Adrenal gland (tissue), 12 donors: ENCODE data around the gene PPARGC1A. TPM values are rescaled to one million over a fixed set of nuclear protein-coding genes. Genes with fewer than 3 reads are reported as not detected.

Experiments used
- DNase-seq, 7 donors: peaks; one replicate each; pipeline ENCODE4 v3.0.0-alpha.2; 2019 to 2020
- H3K27ac ChIP-seq, 5 donors: fragments of 200-600 bp; sonication (generic) in 4 of 5; 1 replicate in 3 of 5; 2 replicates in 2 of 5; pipeline versions ENCODE4 v1.5.1 to v1.8.0; 2016 to 2020; ENCODE audit warnings: mild to moderate bottlenecking in 1 of 5
- H3K27me3 ChIP-seq: fragments of 200-600 bp; 2 replicates; pipeline ENCODE4 v1.8.0; 2021
- H3K36me3 ChIP-seq, 2 donors: fragments of 200-600 bp; replicated peaks in 1 of 2; 1 replicate in 1 of 2; 2 replicates in 1 of 2; pipeline versions ENCODE4 v1.5.1 to v1.8.0; 2018 to 2022
- H3K4me1 ChIP-seq, 2 donors: fragments of 200-600 bp; replicated peaks in 1 of 2; 1 replicate in 1 of 2; 2 replicates in 1 of 2; pipeline versions ENCODE4 v1.5.1 to v1.8.0; 2018 to 2021
- H3K4me3 ChIP-seq, 4 donors: fragments of 200-600 bp; sonication (generic) in 3 of 4; one replicate each; pipeline ENCODE4 v1.5.1; 2016 to 2018
- H3K9me3 ChIP-seq, 3 donors: fragments of 200-600 bp; sonication (generic) in 1 of 3; replicated peaks in 1 of 3; 1 replicate in 2 of 3; 2 replicates in 1 of 3; pipeline versions ENCODE4 v1.5.1 to v1.8.0; 2016 to 2021
- CTCF ChIP-seq, 6 experiments: fragments of 450-650 bp in 4 of 6; fragments of 200-600 bp in 2 of 6; sonication (generic) in 1 of 6; IDR thresholded peaks; 1 replicate in 5 of 6; 2 replicates in 1 of 6; pipeline versions ENCODE4 v1.5.1 to v1.8.0; 2016 to 2021; ENCODE audit warnings: antibody characterized with exemption in 6 of 6, mild to moderate bottlenecking in 2 of 6, moderate library complexity in 1 of 6
- POLR2A ChIP-seq, 2 donors: fragments of 450-650 bp; IDR thresholded peaks; one replicate each; pipeline ENCODE4 v1.6.1; 2017; ENCODE audit warnings: antibody characterized with exemption in 2 of 2, mild to moderate bottlenecking in 2 of 2, moderate library complexity in 1 of 2
- WGBS, 4 donors: extraction: QIAGEN DNeasy Blood & Tissue Kit in 2 of 4; methylation state at CpG; one replicate each; pipeline versions ENCODE4 v1.1.5 to v1.1.7; 2013 to 2017; 5-methylcytosine and 5-hydroxymethylcytosine counted together
- intact Hi-C, 2 donors: fragments of 100-400 bp; cut with DNase I; formaldehyde crosslinking; loops; one replicate each; pipeline versions ENCODE4 v1.14.1 to v1.15.0; 2022 to 2023
- polyA plus RNA-seq, 3 donors: library from polyadenylated mRNA; stranded (reverse); fragments of 200-250 nt in 2 of 3; fragments of 350-450 nt in 1 of 3; fragmentation: Illumina TruSeq in 1 of 3; extraction: RNeasy Lipid Tissue Mini Kit (QIAGEN cat#74804) in 1 of 3; gene quantifications; one replicate each; pipeline ENCODE4 v1.2.3, GENCODE V29; 2013 to 2014
- total RNA-seq, 9 donors: library from RNA; depleted of rRNA in 4 of 9; stranded (reverse); fragments of >200 nt in 4 of 9; fragments of 120-200 nt in 1 of 9; fragmentation: NEBNext Ultra II Directional in 1 of 9; extraction: Animal tissue kit (Norgen Biotek cat#: 25700) in 1 of 9; gene quantifications; one replicate each; pipeline versions ENCODE4 v1.1.0 to v1.2.4, GENCODE V29; 2013 to 2023
- donor health status: healthy with polysubstance abuse.
- donor health status: Bipolar disorder and iron deficiency.
- donor health status: DM: yes; HTN: yes; CAD: no.
- donor health status: DM: no; HTN: no; CAD: no.
- donor health status: DM: no; HTN: no; CAD: no.
- donor health status: DM: yes; HTN: yes; CAD: no.

The PPARGC1A gene
- total and polyA plus RNA-seq, 12 donors = 1.6 to 14.3 (median 5.5) TPM

GRCh38 chr4:23887989-23888388 lies 1.9 kb downstream of the PPARGC1A start:
- intact Hi-C loops = no loop called here
- H3K4me1 ChIP-seq = peaks cover 0 to 23% of the 10 kb centered on the region in 2 donors
- DNase-seq = peak in 4 of 7 donors; percentile 18 to 66 (median 34)

GRCh38 chr4:23887173-23887572 lies 2.7 kb downstream of the PPARGC1A start:
- H3K27ac ChIP-seq = peak overlapping the region in 2 of 5 donors; percentile 81 to 85
- TF ChIP-seq POLR2A (IDR thresholded peaks at IDR 0.05) = no peak
- no peak for TF ChIP-seq CTCF (IDR thresholded peaks at IDR 0.05)
- 76 to 90% (median 83%) methylated on average over 3 of the region's 3 CpGs for WGBS, 4 donors
- no peaks in the 10 kb centered on the region for H3K27me3 ChIP-seq
- intact Hi-C loops = no loop called here
- H3K4me1 ChIP-seq = peaks cover 0 to 23% of the 10 kb centered on the region in 2 donors
- no peaks in the 10 kb centered on the region for H3K36me3 ChIP-seq
- no peaks in the 10 kb centered on the region for H3K9me3 ChIP-seq
- DNase-seq = no peak
- no peak overlapping the region for H3K4me3 ChIP-seq

More at GRCh38 chr4:23887989-23888388, 1.9 kb downstream of the PPARGC1A start:
- Histone ChIP-seq H3K9me3 (no peaks in the 10 kb centered on the region), H3K4me3 (peak overlapping the region in 2 of 4 donors; percentile 58 to 75), H3K27ac (peak overlapping the region in 4 of 5 donors; percentile 81 to 90 (median 84)), H3K27me3 (no peaks in the 10 kb centered on the region), H3K36me3 (no peaks in the 10 kb centered on the region)
- TF ChIP-seq CTCF (IDR thresholded peaks at IDR 0.05) (no peak), POLR2A (IDR thresholded peaks at IDR 0.05) (no peak)
- WGBS, 4 donors = 36 to 63% (median 45%) methylated on average over 7 of the region's 7 CpGs

GRCh38 chr4:23885943-23886590 lies 3.8 kb downstream of the PPARGC1A start:
- intact Hi-C loops = no loop called here
- WGBS, 4 donors = 79 to 93% (median 90%) methylated on average over 6 of the region's 6 CpGs
- TF ChIP-seq CTCF (IDR thresholded peaks at IDR 0.05) = no peak
- TF ChIP-seq POLR2A (IDR thresholded peaks at IDR 0.05) = no peak
- no peak for DNase-seq
- H3K27ac ChIP-seq = no peak overlapping the region
- no peak overlapping the region for H3K4me3 ChIP-seq
- H3K4me1 ChIP-seq = peaks cover 3 to 28% of the 10 kb centered on the region in 2 donors
- H3K9me3 ChIP-seq = no peaks in the 10 kb centered on the region
- H3K27me3 ChIP-seq = no peaks in the 10 kb centered on the region
- no peaks in the 10 kb centered on the region for H3K36me3 ChIP-seq

- no peak overlapping the region for H3K4me3 ChIP-seq
- no peaks in the 10 kb centered on the region for H3K36me3 ChIP-seq
- peaks cover 3 to 19% of the 10 kb centered on the region in 2 donors for H3K4me1 ChIP-seq
- no peak for TF ChIP-seq POLR2A (IDR thresholded peaks at IDR 0.05)
- H3K9me3 ChIP-seq = no peaks in the 10 kb centered on the region
- H3K27ac ChIP-seq = no peak overlapping the region
- intact Hi-C loops = no loop called here
- WGBS, 4 donors = 74 to 80% (median 77%) methylated on average over 1 of the region's 1 CpG
- no peak for DNase-seq
- H3K27me3 ChIP-seq = no peaks in the 10 kb centered on the region
These were observed 5.1 kb downstream of the PPARGC1A start for GRCh38 chr4:23884741-23885140.

- TF ChIP-seq CTCF (IDR thresholded peaks at IDR 0.05) (no peak), POLR2A (IDR thresholded peaks at IDR 0.05) (no peak)
- Histone ChIP-seq H3K27me3 (no peaks in the 10 kb centered on the region), H3K27ac (no peak overlapping the region), H3K4me1 (peaks cover 3 to 14% of the 10 kb centered on the region in 2 donors), H3K9me3 (no peaks in the 10 kb centered on the region), H3K4me3 (no peak overlapping the region), H3K36me3 (no peaks in the 10 kb centered on the region)
- intact Hi-C loops = no loop called here
- no peak for DNase-seq
These were observed 5.6 kb downstream of the PPARGC1A start for GRCh38 chr4:23884261-23884660.
